Esophagus muscularis mucosa (tissue), 4 donors: ENCODE measurements around the gene UTF1. TPM values are rescaled to one million over a fixed set of nuclear protein-coding genes. Genes with fewer than 3 reads are reported as not detected.

Source experiments
- DNase-seq: peaks from one replicate; pipeline ENCODE4 v3.0.0-alpha.2; 2017; ENCODE audit errors: extremely low spot score
- H3K27ac ChIP-seq, 4 donors: fragments of 200-600 bp; sonication (generic); replicated peaks in 1 of 4; 1 replicate in 3 of 4; 2 replicates in 1 of 4; pipeline ENCODE4 v1.5.1; 2016 to 2019; ENCODE audit warnings: mild to moderate bottlenecking in 1 of 4
- H3K27me3 ChIP-seq, 4 donors: fragments of 200-600 bp; sonication (generic); one replicate each; pipeline versions ENCODE4 v1.5.1 to v1.6.0; 2016 to 2019
- H3K36me3 ChIP-seq, 4 donors: fragments of 200-600 bp; sonication (generic); one replicate each; pipeline ENCODE4 v1.5.1; 2016 to 2019
- H3K4me1 ChIP-seq, 4 donors: fragments of 200-600 bp; sonication (generic); one replicate each; pipeline ENCODE4 v1.5.1; 2016 to 2019
- H3K4me3 ChIP-seq, 4 donors: fragments of 200-600 bp; sonication (generic); 1 replicate in 2 of 4; 2 replicates in 2 of 4; pipeline ENCODE4 v1.5.1; 2016 to 2019; ENCODE audit warnings: mild to moderate bottlenecking in 4 of 4, moderate library complexity in 1 of 4
- H3K9me3 ChIP-seq, 4 donors: fragments of 200-600 bp; sonication (generic); 1 replicate in 3 of 4; 2 replicates in 1 of 4; pipeline ENCODE4 v1.5.1; 2016 to 2019
- EP300 ChIP-seq: sonication (generic); formaldehyde crosslinking; IDR thresholded peaks from one replicate; pipeline ENCODE4 v1.6.1; 2017; ENCODE audit warnings: antibody characterized with exemption
- POLR2A ChIP-seq: fragments of 450-650 bp; IDR thresholded peaks from one replicate; pipeline ENCODE4 v1.6.1; 2017; ENCODE audit warnings: antibody characterized with exemption, moderate library complexity, mild to moderate bottlenecking, low read depth
- POLR2AphosphoS5 ChIP-seq, 2 donors: sonication (generic); formaldehyde crosslinking; IDR thresholded peaks; one replicate each; pipeline ENCODE4 v1.6.1; 2017; ENCODE audit warnings: antibody characterized with exemption in 2 of 2
- WGBS: methylation state at CpG from one replicate; pipeline ENCODE4 v1.1.5; 2018; 5-methylcytosine and 5-hydroxymethylcytosine counted together
- intact Hi-C: fragments of 100-400 bp; cut with DNase I; formaldehyde crosslinking; loops from one replicate; pipeline ENCODE4 v1.15.1; 2023
- total RNA-seq, 4 donors: library from RNA; depleted of rRNA; stranded (reverse); fragments of >200 nt; gene quantifications; one replicate each; pipeline versions ENCODE4 v1.1.0 to v1.2.1, GENCODE V29; 2016
- TF ChIP-seq, protein P1 (sequence below), 3 experiments: fragments of 200-600 bp in 2 of 3; fragments of 450-650 bp in 1 of 3; sonication (generic) in 2 of 3; IDR thresholded peaks; one replicate each; pipeline ENCODE4 v1.5.1; 2017 to 2019; ENCODE audit warnings: antibody characterized with exemption in 3 of 3, mild to moderate bottlenecking in 2 of 3, moderate library complexity in 1 of 3

The UTF1 gene
- total RNA-seq, 4 donors from 2014 or later, result not detected

- 76% methylated on average over 26 of the region's 27 CpGs for WGBS
- Histone ChIP-seq H3K27me3 (peaks cover 0 to 99% (median 15%) of the 10 kb centered on the region in 4 donors), H3K9me3 (no peaks in the 10 kb centered on the region), H3K4me1 (peaks cover 0 to 8% (median 4%) of the 10 kb centered on the region in 4 donors), H3K36me3 (no peaks in the 10 kb centered on the region), H3K4me3 (no peak overlapping the region), H3K27ac (no peak overlapping the region)
- intact Hi-C loops, result no loop called here
- TF ChIP-seq POLR2A (no peak), POLR2AphosphoS5 (IDR thresholded peaks at IDR 0.05) (no peak), EP300 (no peak)
- TF ChIP-seq, protein P1, sequence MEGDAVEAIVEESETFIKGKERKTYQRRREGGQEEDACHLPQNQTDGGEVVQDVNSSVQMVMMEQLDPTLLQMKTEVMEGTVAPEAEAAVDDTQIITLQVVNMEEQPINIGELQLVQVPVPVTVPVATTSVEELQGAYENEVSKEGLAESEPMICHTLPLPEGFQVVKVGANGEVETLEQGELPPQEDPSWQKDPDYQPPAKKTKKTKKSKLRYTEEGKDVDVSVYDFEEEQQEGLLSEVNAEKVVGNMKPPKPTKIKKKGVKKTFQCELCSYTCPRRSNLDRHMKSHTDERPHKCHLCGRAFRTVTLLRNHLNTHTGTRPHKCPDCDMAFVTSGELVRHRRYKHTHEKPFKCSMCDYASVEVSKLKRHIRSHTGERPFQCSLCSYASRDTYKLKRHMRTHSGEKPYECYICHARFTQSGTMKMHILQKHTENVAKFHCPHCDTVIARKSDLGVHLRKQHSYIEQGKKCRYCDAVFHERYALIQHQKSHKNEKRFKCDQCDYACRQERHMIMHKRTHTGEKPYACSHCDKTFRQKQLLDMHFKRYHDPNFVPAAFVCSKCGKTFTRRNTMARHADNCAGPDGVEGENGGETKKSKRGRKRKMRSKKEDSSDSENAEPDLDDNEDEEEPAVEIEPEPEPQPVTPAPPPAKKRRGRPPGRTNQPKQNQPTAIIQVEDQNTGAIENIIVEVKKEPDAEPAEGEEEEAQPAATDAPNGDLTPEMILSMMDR (IDR thresholded peaks at IDR 0.05), result no peak
- no peak for DNase-seq
Measured at GRCh38 chr10:133242611-133243356, 12.8 kb downstream of the UTF1 start.

- no peaks in the 10 kb centered on the region for H3K36me3 ChIP-seq
- H3K27ac ChIP-seq, result no peak overlapping the region
- TF ChIP-seq, protein P1 (IDR thresholded peaks at IDR 0.05), result no peak
- no peak for TF ChIP-seq POLR2A
- H3K27me3 ChIP-seq, result peaks cover 0 to 99% (median 8%) of the 10 kb centered on the region in 4 donors
- WGBS, result 68% methylated on average over 14 of the region's 14 CpGs
- H3K4me1 ChIP-seq, result no peaks in the 10 kb centered on the region
- intact Hi-C loops, result no loop called here
- no peak for DNase-seq
- no peaks in the 10 kb centered on the region for H3K9me3 ChIP-seq
- no peak overlapping the region for H3K4me3 ChIP-seq
Measured at GRCh38 chr10:133243593-133243992, 13.6 kb downstream of the UTF1 start.

- no peak for DNase-seq
- TF ChIP-seq, protein P1 (IDR thresholded peaks at IDR 0.05), result no peak
- TF ChIP-seq POLR2AphosphoS5 (IDR thresholded peaks at IDR 0.05) (no peak), EP300 (no peak), POLR2A (no peak)
Measured at GRCh38 chr10:133245439-133246235, 15.6 kb downstream of the UTF1 start.

GRCh38 chr10:133246236-133246626, 16.2 kb downstream of the UTF1 start:
- Histone ChIP-seq H3K27ac (no peak overlapping the region), H3K4me1 (no peaks in the 10 kb centered on the region), H3K27me3 (peaks cover 0 to 98% (median 5%) of the 10 kb centered on the region in 4 donors), H3K9me3 (no peaks in the 10 kb centered on the region), H3K4me3 (no peak overlapping the region), H3K36me3 (no peaks in the 10 kb centered on the region)
- intact Hi-C loops, result no loop called here
- 66% methylated on average over 12 of the region's 12 CpGs for WGBS
- DNase-seq, result no peak
- TF ChIP-seq POLR2A (no peak), EP300 (no peak), POLR2AphosphoS5 (IDR thresholded peaks at IDR 0.05) (no peak)
- TF ChIP-seq, protein P1 (IDR thresholded peaks at IDR 0.05), result no peak

More at GRCh38 chr10:133245439-133246235, 15.6 kb downstream of the UTF1 start:
- H3K36me3 ChIP-seq, result no peaks in the 10 kb centered on the region
- no peaks in the 10 kb centered on the region for H3K9me3 ChIP-seq
- no peak overlapping the region for H3K27ac ChIP-seq
- 89% methylated on average over 15 of the region's 33 CpGs for WGBS
- peaks cover 0 to 100% (median 5%) of the 10 kb centered on the region in 4 donors for H3K27me3 ChIP-seq
- no peak overlapping the region for H3K4me3 ChIP-seq
- intact Hi-C loops, result no loop called here
- no peaks in the 10 kb centered on the region for H3K4me1 ChIP-seq
